Endothelial cell of umbilical vein (primary cell): ENCODE data around the gene ZNF10. TPM values are rescaled to one million over a fixed set of nuclear protein-coding genes. Genes with fewer than 3 reads are reported as not detected.

ENCODE experiments used
- BruUV-seq: library from RNA; stranded (reverse); fragments of 400-500 nt; replicated peaks from 2 replicates; lab custom pipeline; 2021; lab: Mats Ljungman, UMichigan
- CTCF ChIA-PET: fragments of 300-600, 350-600 bp; sonication (Branson Sonifier 250); formaldehyde crosslinking; loops from one replicate; lab custom pipeline; 2021; ENCODE audit warnings: antibody characterized with exemption, inconsistent platforms; lab: Charles Lee
- POLR2A ChIA-PET: fragments of 300-600, 350-600 bp; sonication (Branson Sonifier 250); formaldehyde crosslinking; loops from one replicate; lab custom pipeline; 2021; ENCODE audit warnings: antibody characterized with exemption, inconsistent platforms; lab: Charles Lee
- DNase-seq: peaks from one replicate; pipeline ENCODE4 v3.0.0-alpha.2; 2011; ENCODE audit warnings: low read depth, low spot score
- FAIRE-seq: peaks from 2 replicates; lab custom pipeline; 2011; peaks lifted over from hg19 to GRCh38; lab: Jason Lieb, UNC
- H2AFZ ChIP-seq: 2 replicates; pipeline ENCODE4 v1.6.0; 2012; ENCODE audit warnings: low read depth, low read length, control low read depth, inconsistent platforms
- H3K27ac ChIP-seq: 2 replicates; pipeline ENCODE4 v1.5.1; 2011; ENCODE audit warnings: low read depth, mild to moderate bottlenecking, control low read depth, low read length, moderate library complexity; ENCODE audit not compliant: insufficient read depth
- H3K27me3 ChIP-seq, 2 experiments: 2 replicates each; pipeline versions ENCODE4 v1.6.0 to v1.6.1; 2011; ENCODE audit warnings: low read length in 2 of 2, mixed read lengths in 1 of 2; ENCODE audit not compliant: control insufficient read depth in 2 of 2, insufficient read depth in 2 of 2
- H3K36me3 ChIP-seq, 2 experiments: 2 replicates in 1 of 2; 3 replicates in 1 of 2; pipeline ENCODE4 v1.5.1; 2011; ENCODE audit warnings: low read length in 2 of 2, mild to moderate bottlenecking in 1 of 2, moderate library complexity in 1 of 2; ENCODE audit not compliant: control insufficient read depth in 2 of 2, insufficient read depth in 2 of 2; ENCODE audit errors: extremely low read depth in 1 of 2
- H3K4me1 ChIP-seq: 3 replicates; pipeline ENCODE4 v1.5.1; 2011; ENCODE audit warnings: mild to moderate bottlenecking, low read length; ENCODE audit not compliant: control insufficient read depth, insufficient read depth; ENCODE audit errors: extremely low read depth
- H3K4me2 ChIP-seq: 2 replicates; pipeline ENCODE4 v1.6.1; 2011; ENCODE audit warnings: low read length, control low read depth, mixed read lengths; ENCODE audit not compliant: insufficient read depth
- H3K4me3 ChIP-seq, 3 experiments: fragments of 200-600 bp in 1 of 3; sonication (generic), shearing (Covaris generic) in 1 of 3; replicated peaks in 1 of 3; 2 replicates each; pipeline ENCODE4 v1.5.1; 2011 to 2016; ENCODE audit warnings: control low read depth in 3 of 3, low read length in 3 of 3, mild to moderate bottlenecking in 2 of 3, inconsistent platforms in 1 of 3, low read depth in 1 of 3, moderate library complexity in 1 of 3; ENCODE audit not compliant: insufficient read depth in 1 of 3
- H3K79me2 ChIP-seq: 2 replicates; pipeline ENCODE4 v1.6.0; 2012; ENCODE audit warnings: low read length, inconsistent platforms; ENCODE audit not compliant: control insufficient read depth, insufficient read depth
- H3K9ac ChIP-seq: replicated peaks from 2 replicates; pipeline ENCODE3; 2011; ENCODE audit warnings: low read length, control low read depth; ENCODE audit not compliant: insufficient read depth; ENCODE audit errors: extremely low read depth
- H3K9me1 ChIP-seq: replicated peaks from 3 replicates; pipeline ENCODE4 v1.6.0; 2011; ENCODE audit warnings: mild to moderate bottlenecking, low read length; ENCODE audit not compliant: control insufficient read depth, insufficient read depth; ENCODE audit errors: extremely low read depth
- H3K9me3 ChIP-seq: replicated peaks from 2 replicates; pipeline ENCODE4 v1.5.1; 2012; ENCODE audit warnings: low read length, inconsistent platforms; ENCODE audit not compliant: control insufficient read depth, insufficient read depth
- H4K20me1 ChIP-seq: replicated peaks from 2 replicates; pipeline ENCODE3; 2011; ENCODE audit warnings: mild to moderate bottlenecking, low read length; ENCODE audit not compliant: control insufficient read depth, insufficient read depth; ENCODE audit errors: extremely low read depth
- CTCF ChIP-seq, 2 donors: IDR thresholded peaks; 1 replicate in 1 of 2; 2 replicates in 1 of 2; pipeline ENCODE4 v1.5.1; 2011; ENCODE audit warnings: low read length in 2 of 2, mild to moderate bottlenecking in 2 of 2, moderate library complexity in 2 of 2, control low read depth in 1 of 2, inconsistent platforms in 1 of 2, low read depth in 1 of 2; ENCODE audit not compliant: insufficient read depth in 1 of 2; ENCODE audit errors: extremely low read depth in 1 of 2
- EZH2 ChIP-seq: IDR thresholded peaks from 2 replicates; pipeline ENCODE4 v1.6.1; 2012; ENCODE audit warnings: borderline replicate concordance, low read depth, mild to moderate bottlenecking, moderate library complexity, low read length, inconsistent platforms; ENCODE audit not compliant: severe bottlenecking
- FOS ChIP-seq: IDR thresholded peaks from 2 replicates; pipeline ENCODE4 v1.6.1; 2011; ENCODE audit warnings: mild to moderate bottlenecking, low read length, moderate library complexity, borderline replicate concordance; ENCODE audit not compliant: insufficient read depth
- JUN ChIP-seq: IDR thresholded peaks from 2 replicates; pipeline ENCODE4 v1.6.1; 2011; ENCODE audit warnings: borderline replicate concordance, low read depth; ENCODE audit not compliant: insufficient read length, insufficient read depth
- MYC ChIP-seq: IDR thresholded peaks from one replicate; pipeline ENCODE4 v1.6.1; 2011; ENCODE audit warnings: mild to moderate bottlenecking, low read depth, low read length
- POLR2A ChIP-seq: IDR thresholded peaks from 2 replicates; pipeline ENCODE4 v1.6.1; 2012; ENCODE audit warnings: low read depth, mild to moderate bottlenecking, control low read depth, low read length
- POLR2AphosphoS5 ChIP-seq: IDR thresholded peaks from 2 replicates; pipeline ENCODE4 v1.6.1; 2012; ENCODE audit warnings: low read depth, mild to moderate bottlenecking, control low read depth, low read length, moderate library complexity; ENCODE audit not compliant: insufficient read depth
- dilution Hi-C: fragments of 300-500 bp; cut with MboI; formaldehyde crosslinking; loops from one replicate; pipeline ENCODE4 v1.15.0; 2019; ENCODE audit warnings: low sequenced_read_pairs; ENCODE audit not compliant: extremely low pct_ligation_motif_present
- intact Hi-C: fragments of 100-400 bp; cut with micrococcal nuclease; formaldehyde crosslinking; loops from one replicate; pipeline ENCODE4 v1.10.0; 2022
- polyA plus RNA-seq, 4 experiments: library from polyadenylated mRNA; depleted of rRNA in 3 of 4; stranded (reverse) in 3 of 4; unstranded in 1 of 4; fragments of >200 nt; gene quantifications; 2 replicates each; pipeline versions ENCODE4 v1.2.1 to v1.2.3, GENCODE V29; 2011 to 2012; ENCODE audit warnings: missing spikeins in 1 of 4
- total RNA-seq: library from RNA; stranded (reverse); gene quantifications from 2 replicates; pipeline ENCODE4 v1.2.3, GENCODE V29; 2021

Gene ZNF10
- total and polyA plus RNA-seq, 2 donors (not counting 3 experiments of a cell fraction or from before 2014, with no cell fraction given), result 3.7 to 5.8 TPM

- no peaks in the 10 kb centered on the region for H4K20me1 ChIP-seq
- ChIA-PET POLR2A (no interaction called here), CTCF (no interaction called here)
- dilution Hi-C loops (no loop called here), intact Hi-C loops (no loop called here)
- no peak overlapping the region for H3K27ac ChIP-seq
- peaks cover 33% of the 10 kb centered on the region for H3K9me3 ChIP-seq
- H3K4me1 ChIP-seq, result no peaks in the 10 kb centered on the region
- TF ChIP-seq EZH2 (no peak), FOS (no peak), JUN (no peak), CTCF (IDR thresholded peaks at IDR 0.05; ENCODE audit: extremely low read depth in 1 of 2, insufficient read depth in 1 of 2, low read depth in 1 of 2, low read length in 2 of 2) (no peak), POLR2A (no peak), POLR2AphosphoS5 (no peak), MYC (no peak)
- no peak overlapping the region for H3K4me2 ChIP-seq
- H3K4me3 ChIP-seq, result no peak overlapping the region
- no TSS peak for BruUV-seq
- no peaks in the 10 kb centered on the region for H3K79me2 ChIP-seq
- peak; percentile 18 for DNase-seq
- no peaks in the 10 kb centered on the region for H3K27me3 ChIP-seq
- no peak overlapping the region for H2AFZ ChIP-seq
- H3K36me3 ChIP-seq, result peaks cover 9 to 10% of the 10 kb centered on the region in 2 experiments
- FAIRE-seq, result no peak
- H3K9ac ChIP-seq, result no peak overlapping the region
- H3K9me1 ChIP-seq, result no peaks in the 10 kb centered on the region
Measured at GRCh38 chr12:133106253-133106652, 24.2 kb upstream of the ZNF10 start.
